ENCODE data around the gene AK1. TPM values are rescaled to one million over a fixed set of nuclear protein-coding genes. Genes with fewer than 3 reads are reported as not detected.

AK1 gene
- total and polyA plus RNA-seq, 10 of the 15 experiments (the other 5 are each of a cell fraction or from before 2014, with no cell fraction given) = 0.23 to 3.1 (median 1.8) TPM

- H4K20me1 ChIP-seq (ENCODE audit: control insufficient read depth, insufficient read depth) = no peaks in the 10 kb centered on the region
- TF ChIP-seq, protein P1, sequence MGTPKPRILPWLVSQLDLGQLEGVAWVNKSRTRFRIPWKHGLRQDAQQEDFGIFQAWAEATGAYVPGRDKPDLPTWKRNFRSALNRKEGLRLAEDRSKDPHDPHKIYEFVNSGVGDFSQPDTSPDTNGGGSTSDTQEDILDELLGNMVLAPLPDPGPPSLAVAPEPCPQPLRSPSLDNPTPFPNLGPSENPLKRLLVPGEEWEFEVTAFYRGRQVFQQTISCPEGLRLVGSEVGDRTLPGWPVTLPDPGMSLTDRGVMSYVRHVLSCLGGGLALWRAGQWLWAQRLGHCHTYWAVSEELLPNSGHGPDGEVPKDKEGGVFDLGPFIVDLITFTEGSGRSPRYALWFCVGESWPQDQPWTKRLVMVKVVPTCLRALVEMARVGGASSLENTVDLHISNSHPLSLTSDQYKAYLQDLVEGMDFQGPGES (IDR thresholded peaks at IDR 0.05) = no peak
- TF ChIP-seq SMAD1 (IDR thresholded peaks at IDR 0.05; ENCODE audit: low read depth, partially characterized antibody) (no peak), NFXL1 (IDR thresholded peaks at IDR 0.05; ENCODE audit: borderline replicate concordance) (no peak), BACH1 (IDR thresholded peaks at IDR 0.05; ENCODE audit: borderline replicate concordance) (no peak), NFYB (IDR thresholded peaks at IDR 0.05; ENCODE audit: insufficient read depth, low read depth, low read length) (no peak)
- TF ChIP-seq, protein P2, sequence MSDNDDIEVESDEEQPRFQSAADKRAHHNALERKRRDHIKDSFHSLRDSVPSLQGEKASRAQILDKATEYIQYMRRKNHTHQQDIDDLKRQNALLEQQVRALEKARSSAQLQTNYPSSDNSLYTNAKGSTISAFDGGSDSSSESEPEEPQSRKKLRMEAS (IDR thresholded peaks at IDR 0.05; ENCODE audit: low read depth, low read length) = no peak
- H3K9ac ChIP-seq (ENCODE audit: control insufficient read depth, insufficient read depth, low read length) = no peak overlapping the region
- intact Hi-C loops (cut with micrococcal nuclease; ENCODE audit: unreplicated experiment) = no loop called here
- no peaks in the 10 kb centered on the region for H3K36me3 ChIP-seq (ENCODE audit: control insufficient read depth in 2 of 2, insufficient read depth in 2 of 2, low read length in 1 of 2)
- no peak overlapping the region for H3K27ac ChIP-seq (ENCODE audit: control insufficient read depth, insufficient read depth)
- H3K9me3 ChIP-seq (replicated peaks; ENCODE audit: control insufficient read depth, insufficient read depth, low read length) = no peaks in the 10 kb centered on the region
- SMC1A ChIA-PET (ENCODE audit: uncharacterized antibody, unreplicated experiment) = no interaction called here
- no TSS peak for BruUV-seq (replicated peaks)
- no peak for DNase-seq (ENCODE audit: low read depth, low spot score)
- no peak overlapping the region for H2AFZ ChIP-seq (ENCODE audit: control insufficient read depth, low read depth, low read length)
- in situ Hi-C loops (cut with MboI) = no loop called here
- ATAC-seq = no peak
- H3K4me1 ChIP-seq (ENCODE audit: control insufficient read depth, insufficient read depth, low read length) = peaks cover 16% of the 10 kb centered on the region
- no peak overlapping the region for H3K4me3 ChIP-seq
- no peak overlapping the region for H3K4me2 ChIP-seq (ENCODE audit: control insufficient read depth, insufficient read depth)
- CTCF ChIA-PET = interaction anchor here (0.5 to 3.1 kb wide), 3 partner anchors 10 to 125 kb away, joined by 3 to 14 read pairs (median 6); partner anchors contain the start of gene TOR2A
- POLR2A ChIA-PET = no interaction called here
- no peak for FAIRE-seq
- WGBS (ENCODE audit: insufficient coverage, insufficient replicate concordance, low lambda C conversion rate, missing lambda C conversion rate) = 54% methylated on average over 8 of the region's 8 CpGs
- H3K27me3 ChIP-seq (replicated peaks in 1 of 2; ENCODE audit: control insufficient read depth in 2 of 2, insufficient read depth in 2 of 2, low read length in 1 of 2) = no peaks in the 10 kb centered on the region
- RAD21 ChIA-PET (ENCODE audit: unreplicated experiment) = interaction anchor here (1.1 kb wide), 1 partner anchor 9 kb away, joined by 3 read pairs; no protein-coding TSS in a partner anchor
- H3K79me2 ChIP-seq (ENCODE audit: control insufficient read depth, insufficient read depth, low read length) = no peaks in the 10 kb centered on the region
Measured at GRCh38 chr9:127860260-127860659, 17.2 kb downstream of the AK1 start.

- Histone ChIP-seq H3K27ac (ENCODE audit: control insufficient read depth, insufficient read depth) (no peak overlapping the region), H4K20me1 (ENCODE audit: control insufficient read depth, insufficient read depth) (no peaks in the 10 kb centered on the region), H3K79me2 (ENCODE audit: control insufficient read depth, insufficient read depth, low read length) (peaks cover 8% of the 10 kb centered on the region), H2AFZ (ENCODE audit: control insufficient read depth, low read depth, low read length) (no peak overlapping the region), H3K4me3 (no peak overlapping the region), H3K9ac (ENCODE audit: control insufficient read depth, insufficient read depth, low read length) (no peak overlapping the region), H3K4me1 (ENCODE audit: control insufficient read depth, insufficient read depth, low read length) (peaks cover 9% of the 10 kb centered on the region), H3K27me3 (replicated peaks in 1 of 2; ENCODE audit: control insufficient read depth in 2 of 2, insufficient read depth in 2 of 2, low read length in 1 of 2) (no peaks in the 10 kb centered on the region), H3K9me3 (replicated peaks; ENCODE audit: control insufficient read depth, insufficient read depth, low read length) (no peaks in the 10 kb centered on the region), H3K4me2 (ENCODE audit: control insufficient read depth, insufficient read depth) (no peak overlapping the region), H3K36me3 (ENCODE audit: control insufficient read depth in 2 of 2, insufficient read depth in 2 of 2, low read length in 1 of 2) (no peaks in the 10 kb centered on the region)
- 25% methylated on average over 12 of the region's 12 CpGs for WGBS (ENCODE audit: insufficient coverage, insufficient replicate concordance, low lambda C conversion rate, missing lambda C conversion rate)
- DNase-seq (ENCODE audit: low read depth, low spot score) (no peak), ATAC-seq (no peak), FAIRE-seq (no peak)
- ChIA-PET SMC1A (ENCODE audit: uncharacterized antibody, unreplicated experiment) (no interaction called here), RAD21 (ENCODE audit: unreplicated experiment) (interaction anchor here (1.0 kb wide), 1 partner anchor 12 kb away, joined by 4 read pairs; no protein-coding TSS in a partner anchor), POLR2A (no interaction called here), CTCF (no interaction called here)
- intact Hi-C loops (cut with micrococcal nuclease; ENCODE audit: unreplicated experiment) (no loop called here), in situ Hi-C loops (cut with MboI) (no loop called here)
- no TSS peak for BruUV-seq (replicated peaks)
- TF ChIP-seq NFIC (IDR thresholded peaks at IDR 0.05; ENCODE audit: low read depth, low read length) (no peak), GATAD2B (conservative IDR thresholded peaks at IDR 0.05; ENCODE audit: low read depth) (no peak), TBL1XR1 (IDR thresholded peaks at IDR 0.05; ENCODE audit: low read depth, low read length) (no peak), CREM (IDR thresholded peaks at IDR 0.05; ENCODE audit: low read depth) (no peak), FOS (IDR thresholded peaks at IDR 0.05; ENCODE audit: borderline replicate concordance, extremely low read depth, insufficient read length) (no peak), ZNF622 (IDR thresholded peaks at IDR 0.05) (no peak), DPF2 (IDR thresholded peaks at IDR 0.05) (no peak), SRF (IDR thresholded peaks at IDR 0.05; ENCODE audit: low read depth in 2 of 2, low read length in 2 of 2) (no peak), SP1 (IDR thresholded peaks at IDR 0.05; ENCODE audit: low read depth, low read length) (no peak), POU2F2 (IDR thresholded peaks at IDR 0.05; ENCODE audit: borderline replicate concordance, low read depth, low read length) (no peak), HDAC2 (IDR thresholded peaks at IDR 0.05) (no peak), EP300 (IDR thresholded peaks at IDR 0.05; ENCODE audit: borderline replicate concordance in 1 of 2, control insufficient read depth in 1 of 2, low read depth in 2 of 2, low read length in 2 of 2) (no peak), TCF7 (IDR thresholded peaks at IDR 0.05; ENCODE audit: borderline replicate concordance) (no peak), SIN3A (IDR thresholded peaks at IDR 0.05; ENCODE audit: low read depth, low read length) (no peak), POLR2A (IDR thresholded peaks at IDR 0.05; ENCODE audit: low read depth, low read length) (no peak)
Measured at GRCh38 chr9:127858041-127858512, 19.4 kb downstream of the AK1 start.

Measured in GM12878 (cell line).